T1000 (cell line): Measurements from ENCODE around the gene TRMO.

Experiments
- DNase-seq: peaks from one replicate; lab custom pipeline; 2025; ENCODE audit warnings: mixed read lengths; lab: John Stamatoyannopoulos, UW

TRMO gene

GRCh38 chr9:97938081-97938644, 15.9 kb upstream of the TRMO start, which contains the start of gene HEMGN:
Gene HEMGN (minus strand): TSS chr9:97938172. CDS start chr9:97938136, 36 bp downstream.
- no peak for DNase-seq

DNA sequence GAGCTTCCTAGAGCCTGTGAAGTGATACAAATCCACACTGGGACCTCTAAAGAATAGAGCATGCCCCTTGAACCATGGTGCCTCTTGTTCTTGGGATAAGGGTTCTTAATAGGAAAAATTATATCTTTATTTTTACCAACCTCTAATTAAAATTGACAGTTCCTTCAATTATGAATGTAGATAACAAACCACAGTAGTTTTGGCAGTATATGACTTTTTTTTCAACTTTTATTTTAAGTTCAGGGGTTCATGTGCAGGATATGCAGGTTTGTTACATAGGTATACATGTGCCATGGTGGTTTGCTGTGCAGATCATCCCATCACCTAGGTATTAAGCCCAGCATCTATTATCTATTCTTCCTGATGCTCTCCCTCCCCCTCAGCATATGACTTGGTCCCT, 14.7 kb upstream of the TRMO start:
- no peak for DNase-seq

DNA sequence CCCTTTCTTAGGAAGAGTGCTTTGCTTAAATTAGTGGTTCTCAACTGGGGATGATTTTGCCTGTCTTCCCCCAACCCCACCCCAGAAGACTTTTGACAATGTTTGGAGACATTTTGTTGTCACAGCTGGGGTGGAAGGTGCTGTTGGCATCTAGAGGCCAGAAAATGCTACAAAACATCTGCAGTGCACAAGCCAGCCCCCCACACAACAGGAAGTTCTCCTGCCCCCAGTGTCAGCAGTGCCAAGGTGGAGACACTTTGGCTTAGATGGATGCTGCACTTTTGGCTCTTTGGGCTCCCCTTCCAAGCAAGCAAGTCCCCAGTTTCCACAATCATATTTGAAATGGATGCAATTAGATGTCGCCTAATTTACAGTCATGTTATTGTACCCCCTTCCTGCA, 13.0 kb upstream of the TRMO start:
- DNase-seq = no peak

GRCh38 chr9:97934321-97935115, 12.2 kb upstream of the TRMO start:
- no peak for DNase-seq

DNA sequence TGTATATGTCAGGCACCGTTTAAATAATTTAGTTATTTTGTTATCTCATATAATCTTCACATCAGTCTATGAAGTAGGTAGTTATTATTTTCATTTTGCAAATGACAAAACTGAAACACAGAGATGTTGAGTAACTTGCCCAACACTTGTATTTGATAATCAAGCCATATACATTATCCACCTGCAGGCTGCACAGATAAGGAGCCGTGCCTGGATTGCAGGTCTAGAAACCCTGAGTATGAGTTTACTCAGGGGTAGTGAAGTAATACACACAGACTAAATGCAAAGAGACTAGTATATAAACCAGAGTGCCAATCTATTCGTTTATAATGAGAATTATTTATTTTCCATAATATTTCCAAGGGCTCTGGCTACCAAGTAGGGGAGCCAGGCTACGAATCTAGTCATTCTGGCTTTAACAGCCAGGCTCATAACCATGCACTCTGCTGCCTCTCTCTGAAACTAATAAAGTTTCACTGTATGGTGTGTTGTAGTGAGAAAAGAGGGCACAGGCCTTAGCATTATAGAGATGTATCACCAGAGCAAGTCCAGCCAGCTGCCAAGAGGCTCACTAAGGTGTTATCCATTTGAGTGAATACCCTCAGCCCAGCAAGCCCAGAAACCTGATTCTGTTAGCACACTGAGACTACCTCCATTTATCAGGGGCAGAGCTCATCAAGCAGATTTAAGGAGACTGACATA, 11.1 kb upstream of the TRMO start:
- DNase-seq = no peak

DNA sequence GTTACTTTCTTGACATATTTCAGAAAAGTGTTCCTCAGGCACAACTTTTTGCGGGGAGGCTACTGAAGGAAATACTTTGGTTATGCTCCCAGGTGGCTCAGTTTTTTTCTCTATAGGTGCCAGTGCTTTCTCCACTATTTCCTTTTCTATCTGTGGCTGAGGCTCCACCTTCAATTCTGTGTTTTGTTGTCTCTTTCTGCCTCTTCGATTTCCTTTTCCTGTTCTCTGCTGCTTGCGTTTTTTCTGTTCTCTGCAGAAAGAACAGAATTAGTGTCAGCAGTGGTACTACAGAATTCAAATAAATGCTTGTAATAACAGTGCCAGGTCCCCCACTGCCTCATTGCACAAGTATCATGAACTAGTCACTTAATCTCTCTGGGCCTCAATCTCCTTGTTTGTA, 8.7 kb upstream of the TRMO start:
- no peak for DNase-seq

DNA sequence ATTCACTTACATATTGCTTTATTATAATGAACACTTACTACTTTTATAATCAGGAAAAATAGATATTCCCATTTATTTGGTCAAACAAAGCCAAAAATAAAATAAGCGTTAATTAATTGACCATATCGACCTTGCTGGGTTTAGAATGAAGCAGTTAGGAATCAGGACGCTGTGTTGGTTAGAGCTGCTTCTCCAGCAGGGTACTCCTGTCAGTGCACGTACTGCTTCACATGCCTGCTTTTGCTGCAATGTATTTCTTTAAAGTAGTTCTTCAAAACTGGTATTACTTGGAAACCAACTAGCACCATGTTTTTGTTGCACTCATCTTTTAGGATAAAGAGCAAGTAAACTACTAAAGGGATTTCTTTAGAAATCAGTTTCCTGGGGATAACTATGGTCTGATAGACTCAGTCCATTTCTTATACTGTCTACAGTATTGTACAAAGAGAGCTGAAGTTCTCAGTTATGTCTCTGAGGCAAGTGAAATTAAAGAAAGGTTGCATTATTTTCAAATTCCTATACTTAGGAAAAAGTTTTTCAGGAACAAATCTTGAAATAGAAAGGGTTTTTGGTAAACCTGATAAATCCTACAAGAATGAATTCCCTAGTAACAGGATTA, 6.8 kb upstream of the TRMO start:
- DNase-seq = no peak

DNA sequence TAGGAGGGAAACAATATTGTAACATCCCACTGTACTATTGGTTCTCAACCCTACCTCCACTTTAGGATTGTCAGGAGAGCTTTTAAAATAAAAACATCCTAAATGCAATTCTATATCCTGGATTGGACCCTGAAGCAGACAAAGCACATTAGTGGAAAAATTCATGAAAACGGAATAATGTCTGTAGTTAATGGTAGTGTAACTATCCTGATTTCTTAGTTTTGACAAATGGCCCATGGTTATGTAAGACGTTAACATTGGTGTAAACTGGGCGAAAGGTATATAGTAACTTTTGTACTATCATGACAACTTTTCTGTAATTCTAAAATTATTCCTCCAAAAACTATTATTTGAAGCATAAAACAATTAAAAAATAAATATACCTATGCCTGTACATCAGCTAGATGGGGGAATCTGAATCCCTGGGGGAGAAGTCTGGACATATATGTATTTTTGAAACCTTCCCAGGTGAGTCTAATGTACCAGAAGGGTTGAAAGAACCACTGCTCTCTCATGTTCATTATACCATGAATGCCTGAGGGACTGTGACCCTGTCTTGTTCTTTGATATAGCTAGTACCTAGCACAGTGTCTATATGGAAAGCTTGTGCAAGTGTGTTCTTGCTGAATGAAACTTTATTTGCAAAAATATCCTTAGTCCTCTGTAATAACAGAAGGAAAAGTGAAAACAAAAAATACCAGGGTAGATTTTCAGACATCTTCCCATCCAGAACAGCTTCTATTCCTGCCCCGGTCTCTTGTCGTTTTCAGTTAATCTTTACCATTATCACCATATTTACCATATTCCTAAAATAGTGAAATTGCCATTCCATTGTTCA, 3.4 kb upstream of the TRMO start:
- DNase-seq = no peak

GRCh38 chr9:97924386-97924785, 2.1 kb upstream of the TRMO start:
- DNase-seq = no peak

- peak; percentile 19 for DNase-seq
These were observed 1.3 kb upstream of the TRMO start for GRCh38 chr9:97923529-97924108.

GRCh38 chr9:97919217-97919813, 3.0 kb downstream of the TRMO start:
- DNase-seq = no peak

DNA sequence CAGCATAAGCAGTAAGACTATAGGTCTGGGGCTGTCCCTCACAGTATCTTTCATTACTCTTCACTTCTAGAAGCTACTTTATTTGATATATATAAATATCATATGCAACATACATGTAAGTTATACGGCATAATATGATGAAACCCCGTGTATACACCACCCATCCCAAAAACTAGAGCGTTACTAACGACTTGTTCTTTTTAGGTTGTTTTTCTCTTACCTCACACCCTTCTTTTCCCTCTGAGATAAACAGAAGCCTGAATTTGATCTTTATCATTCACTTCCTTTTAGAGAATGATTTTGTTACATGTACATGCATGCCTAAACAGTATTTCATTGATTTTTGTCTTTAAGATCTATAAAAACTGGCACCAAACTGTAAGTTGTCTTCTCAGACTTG, 3.7 kb downstream of the TRMO start:
- no peak for DNase-seq

- DNase-seq = no peak
These were observed 10.3 kb downstream of the TRMO start for GRCh38 chr9:97911970-97912369.

GRCh38 chr9:97911528-97911927, 10.8 kb downstream of the TRMO start:
- no peak for DNase-seq

- DNase-seq = no peak
These were observed 11.9 kb downstream of the TRMO start for GRCh38 chr9:97910357-97910756.

DNA sequence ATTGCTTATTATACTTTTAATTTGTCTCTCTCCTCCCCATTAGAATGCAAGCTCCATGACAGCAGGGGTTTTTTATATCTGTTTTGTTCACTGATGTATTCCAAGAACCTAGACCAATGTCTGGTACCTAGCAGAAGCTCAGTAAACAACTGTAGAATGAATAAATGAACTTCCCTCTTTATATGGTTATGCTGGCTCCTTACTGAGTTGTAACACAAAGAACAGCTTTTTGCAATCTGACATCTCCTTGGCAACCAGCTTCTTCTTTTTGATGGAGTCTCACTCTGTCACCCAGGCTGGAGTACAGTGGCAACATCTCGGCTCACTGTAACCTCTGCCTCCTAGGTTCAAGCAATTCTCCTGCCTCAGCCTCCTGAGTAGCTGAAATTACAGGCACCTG, 13.6 kb downstream of the TRMO start:
- no peak for DNase-seq

DNA sequence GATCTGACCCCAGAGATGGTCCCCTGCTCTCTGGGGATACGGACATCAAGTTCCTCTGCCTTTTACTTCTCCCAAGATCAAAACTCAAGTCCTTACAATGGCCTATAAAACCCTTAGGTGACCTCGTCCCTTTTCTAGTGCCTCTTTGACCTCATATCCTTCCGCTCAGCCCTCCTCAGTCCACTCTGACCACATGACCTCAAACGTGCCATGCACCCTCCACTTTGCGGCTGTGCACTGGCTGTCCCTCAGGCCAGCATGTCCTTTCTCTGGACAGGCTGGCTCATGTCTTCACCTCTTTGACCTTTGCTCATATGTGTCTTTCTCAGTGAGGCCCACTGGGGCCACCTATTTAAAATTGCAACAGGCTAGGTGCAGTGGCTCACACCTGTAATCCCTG, 14.7 kb downstream of the TRMO start:
- DNase-seq = no peak

DNA sequence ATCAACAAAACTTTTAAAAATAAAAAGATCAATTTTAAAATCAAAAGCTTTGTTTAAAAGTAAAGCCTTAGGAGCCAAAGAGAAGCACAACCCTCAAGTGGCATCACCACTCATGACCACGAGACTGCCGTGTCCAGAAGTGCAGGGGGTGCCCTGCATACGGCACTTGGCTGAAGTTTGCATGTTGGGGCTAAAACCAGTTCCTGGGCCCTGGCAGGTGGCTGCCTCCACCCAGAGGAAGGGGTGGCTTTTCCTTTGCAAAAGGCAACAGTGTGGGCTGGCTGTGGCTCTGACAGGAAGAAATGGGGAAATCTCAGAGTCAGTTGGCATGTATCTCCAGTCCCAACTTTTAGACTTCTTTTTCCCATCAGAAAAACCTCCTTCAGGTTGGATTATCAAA, 15.3 kb downstream of the TRMO start:
- no peak for DNase-seq

DNA sequence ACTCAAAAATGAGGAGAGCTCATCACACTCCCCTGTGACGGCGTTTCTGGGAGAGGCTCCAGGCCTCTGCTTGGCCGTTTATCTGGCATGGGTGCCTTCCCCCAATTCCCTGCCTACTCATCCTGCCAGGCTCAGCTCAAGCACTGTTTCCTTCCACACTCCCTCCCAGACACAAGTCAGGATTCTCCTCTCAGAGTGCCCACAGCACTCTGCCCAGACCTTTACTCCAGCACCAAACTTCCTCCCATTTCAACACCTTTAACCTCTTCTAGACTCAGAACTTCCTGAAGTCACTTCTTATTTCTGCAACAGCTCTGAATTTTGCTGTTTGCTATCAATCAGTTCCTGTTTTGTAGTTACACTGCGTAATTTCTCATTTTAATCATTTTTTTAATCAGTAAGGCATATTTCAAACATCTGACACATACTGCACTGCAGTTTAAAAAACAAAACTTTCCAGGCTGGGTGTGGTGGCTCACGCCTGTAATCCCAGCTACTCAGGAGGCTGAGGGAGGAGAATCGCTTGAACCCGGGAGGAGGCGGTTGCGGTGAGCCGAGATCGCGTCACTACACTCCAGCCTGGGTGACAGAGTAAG, 16.0 kb downstream of the TRMO start:
- DNase-seq = no peak

- DNase-seq = no peak
These were observed 17.1 kb downstream of the TRMO start for GRCh38 chr9:97905228-97905627.

DNA sequence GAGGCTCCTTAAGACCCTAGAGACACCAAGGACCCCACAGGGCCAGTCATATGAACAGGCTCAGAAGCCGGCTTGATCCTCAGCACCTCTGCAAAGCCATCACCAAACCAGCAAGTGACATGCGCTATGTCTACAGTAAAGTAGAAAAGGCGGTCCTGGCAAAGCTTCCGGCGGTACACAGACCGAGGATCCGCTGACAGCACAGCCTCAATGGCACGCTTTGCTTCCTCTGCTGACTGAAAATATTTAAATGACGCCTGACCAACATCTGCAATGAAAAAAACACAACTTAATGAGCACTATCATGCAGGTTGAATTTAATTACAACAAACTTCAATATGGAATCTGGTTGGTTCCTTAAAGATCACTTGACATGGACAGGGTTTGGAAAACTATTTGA, 17.6 kb downstream of the TRMO start:
- no peak for DNase-seq
